H1 (cell line): Measurements from ENCODE around the gene VPS72. TPM values are rescaled to one million over a fixed set of nuclear protein-coding genes. Genes with fewer than 3 reads are reported as not detected.

ENCODE experiments used
- CTCF ChIA-PET: fragments of 300-600 bp; sonication (Branson Sonifier 250); formaldehyde crosslinking; loops from one replicate; lab custom pipeline; 2021; ENCODE audit not compliant: partially characterized antibody; lab: Charles Lee
- POLR2A ChIA-PET: fragments of 300-600 bp; sonication (Branson Sonifier 250); formaldehyde crosslinking; loops from one replicate; lab custom pipeline; 2021; ENCODE audit warnings: inconsistent platforms; ENCODE audit not compliant: partially characterized antibody; lab: Charles Lee
- DNase-seq, 2 experiments: peaks; one replicate each; pipeline versions ENCODE4 v3.0.0 to v3.0.0-alpha.2; 2010 to 2022; ENCODE audit warnings: low spot score in 2 of 2, low read depth in 1 of 2, mixed read lengths in 1 of 2
- FAIRE-seq: peaks from 2 replicates; lab custom pipeline; 2011; peaks lifted over from hg19 to GRCh38; lab: Jason Lieb, UNC
- H2AFZ ChIP-seq: 2 replicates; pipeline ENCODE4 v1.8.1; 2012; ENCODE audit warnings: low read length, inconsistent platforms
- H2AK5ac ChIP-seq: 2 replicates; pipeline ENCODE4 v1.6.1; 2013; ENCODE audit warnings: low read depth, low read length
- H2BK120ac ChIP-seq: replicated peaks from 2 replicates; pipeline ENCODE3; 2013; ENCODE audit warnings: low read depth, low read length, inconsistent platforms
- H2BK12ac ChIP-seq: 2 replicates; pipeline ENCODE4 v1.6.1; 2013; ENCODE audit warnings: low read depth, low read length
- H2BK15ac ChIP-seq: 2 replicates; pipeline ENCODE4 v1.6.1; 2013; ENCODE audit warnings: low read length
- H2BK20ac ChIP-seq: 2 replicates; pipeline ENCODE4 v1.6.1; 2013; ENCODE audit warnings: low read length
- H2BK5ac ChIP-seq: 2 replicates; pipeline ENCODE4 v1.6.1; 2013; ENCODE audit warnings: low read depth, low read length
- H3K14ac ChIP-seq: 2 replicates; pipeline ENCODE4 v1.6.1; 2013; ENCODE audit warnings: inconsistent platforms; ENCODE audit not compliant: insufficient read length
- H3K18ac ChIP-seq: 2 replicates; pipeline ENCODE4 v1.6.1; 2013; ENCODE audit warnings: low read length; ENCODE audit errors: extremely low read depth
- H3K23ac ChIP-seq: 2 replicates; pipeline ENCODE4 v1.6.1; 2013; ENCODE audit warnings: inconsistent platforms; ENCODE audit not compliant: insufficient read length
- H3K23me2 ChIP-seq: 2 replicates; pipeline ENCODE4 v1.6.1; 2013; ENCODE audit warnings: low read depth, low read length
- H3K27ac ChIP-seq: 2 replicates; pipeline ENCODE4 v1.6.1; 2011; ENCODE audit warnings: low read depth, low read length, inconsistent platforms
- H3K27me3 ChIP-seq, 4 experiments: replicated peaks in 1 of 4; 1 replicate in 1 of 4; 2 replicates in 3 of 4; pipeline versions ENCODE4 v1.6.1 to v1.8.1; 2011 to 2013; ENCODE audit warnings: low read length in 3 of 4, mild to moderate bottlenecking in 3 of 4, inconsistent platforms in 2 of 4, mixed read lengths in 2 of 4, moderate library complexity in 1 of 4; ENCODE audit not compliant: control insufficient read depth in 3 of 4, insufficient read depth in 3 of 4; ENCODE audit errors: extremely low read depth in 1 of 4
- H3K36me3 ChIP-seq, 4 experiments: 2 replicates each; pipeline versions ENCODE4 v1.6.1 to v1.8.1; 2011 to 2013; ENCODE audit warnings: mild to moderate bottlenecking in 4 of 4, low read length in 3 of 4, moderate library complexity in 2 of 4, control low read depth in 1 of 4, inconsistent platforms in 1 of 4; ENCODE audit not compliant: insufficient read depth in 4 of 4, control insufficient read depth in 2 of 4
- H3K4ac ChIP-seq: replicated peaks from 2 replicates; pipeline ENCODE3; 2013; ENCODE audit warnings: low read length, low read depth, mixed read lengths, inconsistent platforms; ENCODE audit not compliant: insufficient read length
- H3K4me1 ChIP-seq, 4 experiments: replicated peaks in 1 of 4; 1 replicate in 1 of 4; 2 replicates in 3 of 4; pipeline versions ENCODE4 v1.6.1 to v1.8.1; 2011 to 2013; ENCODE audit warnings: low read length in 3 of 4, inconsistent platforms in 2 of 4, mixed read lengths in 1 of 4; ENCODE audit not compliant: insufficient read depth in 4 of 4, control insufficient read depth in 3 of 4
- H3K4me2 ChIP-seq, 2 experiments: 2 replicates each; pipeline versions ENCODE4 v1.6.1 to v1.8.1; 2011 to 2013; ENCODE audit warnings: low read depth in 2 of 2, low read length in 2 of 2, control low read depth in 1 of 2, inconsistent platforms in 1 of 2, mild to moderate bottlenecking in 1 of 2; ENCODE audit not compliant: insufficient read depth in 1 of 2
- H3K4me3 ChIP-seq, 4 experiments: fragments of 200-600, 300-600 bp in 1 of 4; sonication (generic), shearing (Covaris generic), sonication (Bioruptor Twin) in 1 of 4; 2 replicates each; pipeline versions ENCODE4 v1.5.1 to v1.8.1; 2011 to 2016; ENCODE audit warnings: low read length in 4 of 4, low read depth in 3 of 4, control low read depth in 2 of 4, inconsistent platforms in 2 of 4, mild to moderate bottlenecking in 2 of 4, mixed read lengths in 1 of 4, moderate library complexity in 1 of 4; ENCODE audit not compliant: insufficient read depth in 2 of 4; ENCODE audit errors: extremely low read depth in 1 of 4
- H3K56ac ChIP-seq: replicated peaks from 2 replicates; pipeline ENCODE3; 2013; ENCODE audit warnings: low read depth, mild to moderate bottlenecking, mixed read lengths, low read length, inconsistent platforms; ENCODE audit not compliant: insufficient read length
- H3K79me1 ChIP-seq: 2 replicates; pipeline ENCODE4 v1.6.1; 2013; ENCODE audit warnings: low read depth, low read length, control low read depth
- H3K79me2 ChIP-seq, 2 experiments: 2 replicates each; pipeline versions ENCODE4 v1.6.1 to v1.8.1; 2012 to 2013; ENCODE audit warnings: low read length in 2 of 2, mild to moderate bottlenecking in 2 of 2, inconsistent platforms in 1 of 2; ENCODE audit not compliant: insufficient read depth in 2 of 2, control insufficient read depth in 1 of 2
- H3K9ac ChIP-seq, 4 experiments: replicated peaks in 1 of 4; 1 replicate in 1 of 4; 2 replicates in 3 of 4; pipeline versions ENCODE4 v1.6.1 to v1.8.1; 2011 to 2013; ENCODE audit warnings: low read depth in 3 of 4, low read length in 3 of 4, control low read depth in 2 of 4, mild to moderate bottlenecking in 2 of 4, moderate library complexity in 2 of 4, inconsistent platforms in 1 of 4; ENCODE audit errors: extremely low read depth in 1 of 4
- H3K9me3 ChIP-seq, 2 experiments: 2 replicates each; pipeline versions ENCODE4 v1.6.1 to v1.8.1; 2012 to 2013; ENCODE audit warnings: mild to moderate bottlenecking in 2 of 2, moderate library complexity in 2 of 2, control low read depth in 1 of 2, inconsistent platforms in 1 of 2, low read depth in 1 of 2, low read length in 1 of 2, mixed read lengths in 1 of 2; ENCODE audit not compliant: insufficient read depth in 2 of 2
- H4K20me1 ChIP-seq, 2 experiments: replicated peaks in 1 of 2; 2 replicates each; pipeline versions ENCODE3 to v1.8.1; 2011 to 2013; ENCODE audit warnings: inconsistent platforms in 2 of 2, low read length in 2 of 2, mild to moderate bottlenecking in 1 of 2; ENCODE audit not compliant: insufficient read depth in 2 of 2, control insufficient read depth in 1 of 2
- H4K5ac ChIP-seq: 2 replicates; pipeline ENCODE4 v1.6.1; 2013; ENCODE audit warnings: low read length, low read depth, mixed read lengths, inconsistent platforms; ENCODE audit not compliant: insufficient read length
- H4K8ac ChIP-seq: 2 replicates; pipeline ENCODE4 v1.8.0; 2013; ENCODE audit warnings: mild to moderate bottlenecking, moderate library complexity, low read length, inconsistent platforms; ENCODE audit not compliant: insufficient read depth; ENCODE audit errors: extremely low read depth
- H4K91ac ChIP-seq: replicated peaks from 2 replicates; pipeline ENCODE3; 2013; ENCODE audit warnings: low read length, mixed read lengths, inconsistent platforms; ENCODE audit not compliant: insufficient read length
- ATF2 ChIP-seq: IDR thresholded peaks from 2 replicates; pipeline ENCODE4 v1.6.1; 2012; ENCODE audit warnings: low read length, inconsistent platforms
- EZH2 ChIP-seq: fragments of 200-600 bp; sonication (generic); IDR thresholded peaks from 2 replicates; pipeline ENCODE4 v1.7.1; 2012; ENCODE audit warnings: low read depth, mild to moderate bottlenecking, moderate library complexity, low read length, inconsistent platforms; ENCODE audit not compliant: severe bottlenecking
- GTF2F1 ChIP-seq: IDR thresholded peaks from 2 replicates; pipeline ENCODE4 v1.6.1; 2012; ENCODE audit warnings: low read depth, low read length, improper control_type of control experiment, borderline replicate concordance
- KDM5A ChIP-seq: fragments of 200-600 bp; IDR thresholded peaks from 2 replicates; pipeline ENCODE4 v1.7.1; 2012; ENCODE audit warnings: mild to moderate bottlenecking, low read length, inconsistent platforms, mixed read lengths
- RBBP5 ChIP-seq: IDR thresholded peaks from 2 replicates; pipeline ENCODE4 v1.7.1; 2012; ENCODE audit warnings: low read depth, mild to moderate bottlenecking, inconsistent platforms, low read length, moderate library complexity, borderline replicate concordance
- RXRA ChIP-seq: IDR thresholded peaks from 2 replicates; pipeline ENCODE4 v1.6.1; 2011; ENCODE audit warnings: low read depth, mild to moderate bottlenecking, low read length, moderate library complexity; ENCODE audit not compliant: insufficient read depth
- SIX5 ChIP-seq: IDR thresholded peaks from 2 replicates; pipeline ENCODE4 v1.6.1; 2011; ENCODE audit warnings: mild to moderate bottlenecking, low read depth, low read length
- WGBS, 2 experiments: shearing (Covaris generic) in 1 of 2; methylation state at CpG; one replicate each; pipeline versions ENCODE4 v1.1.6 to v1.1.7; 2013 to 2015; ENCODE audit warnings: low lambda C conversion rate in 2 of 2, mixed read lengths in 2 of 2, inconsistent platforms in 1 of 2, low coverage in 1 of 2, missing lambda C conversion rate in 1 of 2; ENCODE audit not compliant: insufficient replicate concordance in 2 of 2, insufficient coverage in 1 of 2, insufficient read length in 1 of 2; ENCODE audit errors: extremely low coverage in 1 of 2, missing lambda C conversion rate in 1 of 2; 5-methylcytosine and 5-hydroxymethylcytosine counted together
- polyA plus RNA-seq, 7 experiments: library from polyadenylated mRNA; depleted of rRNA in 3 of 7; stranded (reverse) in 5 of 7; unstranded in 2 of 7; fragments of >200 nt in 5 of 7; fragments of 200-250 nt in 2 of 7; gene quantifications; 1 replicate in 5 of 7; 2 replicates in 1 of 7; 4 replicates in 1 of 7; pipeline versions ENCODE4 v1.2.1 to v1.2.3, GENCODE V29; 2011 to 2013; ENCODE audit warnings: missing spikeins in 2 of 7, mixed read lengths in 2 of 7
- total RNA-seq: library from RNA; stranded (reverse); fragmentation: NEBNext Ultra II Directional; extraction: Animal tissue kit (Norgen Biotek cat#: 25700); gene quantifications from 2 replicates; pipeline ENCODE4 v1.2.1, GENCODE V29; 2021

The VPS72 gene
- total and polyA plus RNA-seq, 2 of the 8 experiments (the other 6 are each of a cell fraction or from before 2014, with no cell fraction given): 86.6 to 121 TPM

- no peak for TF ChIP-seq SIX5
- TF ChIP-seq EZH2: no peak
- no peak for TF ChIP-seq GTF2F1
- no peak for TF ChIP-seq RXRA
- no peak for TF ChIP-seq ATF2
- no peak for TF ChIP-seq KDM5A
- no peak for TF ChIP-seq RBBP5
- peaks cover 15 to 31% (median 21%) of the 10 kb centered on the region in 4 experiments for H3K4me1 ChIP-seq
- no peaks in the 10 kb centered on the region for H3K79me2 ChIP-seq
- peak overlapping the region; percentile 98 to 100 for H3K4me2 ChIP-seq
- H3K4ac ChIP-seq: no peak overlapping the region
- WGBS, 2 experiments: 35% methylated on average over 5 of the region's 5 CpGs; no CpG with 5 or more reads in 1 of the 2 experiments
- no peak overlapping the region for H3K23ac ChIP-seq
- H3K23me2 ChIP-seq: peaks cover 16% of the 10 kb centered on the region
- no peaks in the 10 kb centered on the region for H3K9me3 ChIP-seq
- no peak overlapping the region for H3K14ac ChIP-seq
- FAIRE-seq (no peak), DNase-seq (no peak)
- H3K27ac ChIP-seq: no peak overlapping the region
- no peaks in the 10 kb centered on the region for H4K20me1 ChIP-seq
- H4K5ac ChIP-seq: no peak overlapping the region
- 0 out of 7 replicates have a peak overlapping the region, but pooled peaks of 1 of the 4 experiments have one; percentile 42 for H3K9ac ChIP-seq
- H4K91ac ChIP-seq: no peak overlapping the region
- peaks cover 0 to 17% (median 8%) of the 10 kb centered on the region in 4 experiments; a peak in 5 of 7 replicates for H3K27me3 ChIP-seq
- H2BK120ac ChIP-seq: no peak overlapping the region
- peak overlapping the region; percentile 23; the same call in 1 of the 2 replicates for H2BK20ac ChIP-seq
- H3K79me1 ChIP-seq: peaks cover 5% of the 10 kb centered on the region; the same call in 1 of the 2 replicates
- H2BK12ac ChIP-seq: peak overlapping the region; percentile 51; the same call in 1 of the 2 replicates
- H4K8ac ChIP-seq: no peak overlapping the region
- no peak overlapping the region for H2AFZ ChIP-seq
- peak overlapping the region; percentile 47; the same call in 1 of the 2 replicates for H2BK5ac ChIP-seq
- H3K36me3 ChIP-seq: peaks cover 0 to 4% (median 0%) of the 10 kb centered on the region in 4 experiments; a peak in 3 of 8 replicates
- peak overlapping the region in 1 of 4 experiments; percentile 85; a peak in 1 of 8 replicates for H3K4me3 ChIP-seq
- no peak overlapping the region for H3K56ac ChIP-seq
- no peak overlapping the region for H2AK5ac ChIP-seq
- peak overlapping the region; percentile 17; the same call in 1 of the 2 replicates for H3K18ac ChIP-seq
- CTCF ChIA-PET: interaction anchor here (1.0 to 4.7 kb wide), 6 partner anchors 11 to 78 kb away, joined by 3 to 54 read pairs (median 12); partner anchors contain the start of gene TNFAIP8L2
- 0 out of 2 replicates have a peak overlapping the region, but pooled peaks have one; percentile 25 for H2BK15ac ChIP-seq
- POLR2A ChIA-PET: interaction anchor here (0.8 to 10.7 kb wide), 6 partner anchors 12 to 184 kb away, joined by 3 to 124 read pairs (median 6); partner anchors contain the start of genes LYSMD1, MLLT11, SCNM1 and TNFAIP8L2
Observed at GRCh38 chr1:151143986-151144385, 46.0 kb downstream of the VPS72 start.
